CD4-positive, alpha-beta T cell (primary cell): ENCODE results near the gene INPP5D. TPM values are rescaled to one million over a fixed set of nuclear protein-coding genes. Genes with fewer than 3 reads are reported as not detected.

ENCODE experiments used
- ATAC-seq: fragments of 200-7000 bp; cut with Tn5 transposase; one replicate; pipeline ENCODE4 v1.10.0; 2022; ENCODE audit warnings: mild to moderate bottlenecking; ENCODE audit not compliant: poor library complexity
- CTCF ChIA-PET: fragments of 350-600 bp; sonication (Branson Sonifier 250); formaldehyde crosslinking; loops from one replicate; lab custom pipeline; 2021; ENCODE audit warnings: antibody characterized with exemption, inconsistent platforms; lab: Charles Lee
- POLR2A ChIA-PET: fragments of 350-600 bp; sonication (Branson Sonifier 250); formaldehyde crosslinking; loops from one replicate; lab custom pipeline; 2021; ENCODE audit warnings: antibody characterized with exemption, inconsistent platforms; lab: Charles Lee
- DNase-seq, 14 experiments: peaks; one replicate each; pipeline ENCODE4 v3.0.0-alpha.2; 2013 to 2020; ENCODE audit warnings: mixed read lengths in 2 of 14
- H3K27ac ChIP-seq, 2 donors: one replicate each; pipeline versions ENCODE4 v1.5.1 to v1.7.0; 2013; ENCODE audit warnings: low read length in 2 of 2, low read depth in 1 of 2, mild to moderate bottlenecking in 1 of 2
- H3K27me3 ChIP-seq, 2 experiments: 1 replicate in 1 of 2; 2 replicates in 1 of 2; pipeline versions ENCODE4 v1.6.1 to v1.7.0; 2013; ENCODE audit warnings: low read length in 2 of 2, control low read depth in 1 of 2, mild to moderate bottlenecking in 1 of 2, moderate library complexity in 1 of 2; ENCODE audit not compliant: insufficient read depth in 2 of 2, control insufficient read depth in 1 of 2
- H3K36me3 ChIP-seq: one replicate; pipeline ENCODE4 v1.6.1; 2013; ENCODE audit warnings: low read length, control low read depth; ENCODE audit not compliant: insufficient read depth
- H3K4me1 ChIP-seq: one replicate; pipeline ENCODE4 v1.6.1; 2013; ENCODE audit warnings: low read length, control low read depth; ENCODE audit not compliant: insufficient read depth
- H3K4me3 ChIP-seq: one replicate; pipeline ENCODE4 v1.5.1; 2013; ENCODE audit warnings: mild to moderate bottlenecking, low read length, moderate library complexity
- H3K9me3 ChIP-seq, 2 experiments: 1 replicate in 1 of 2; 2 replicates in 1 of 2; pipeline versions ENCODE4 v1.6.1 to v1.7.0; 2013; ENCODE audit warnings: low read length in 2 of 2, mild to moderate bottlenecking in 2 of 2, control low read depth in 1 of 2, moderate library complexity in 1 of 2; ENCODE audit not compliant: control insufficient read depth in 1 of 2, insufficient read depth in 1 of 2
- H3K27ac Mint-ChIP-seq: one replicate; pipeline ENCODE4 v1.8.0; 2020; ENCODE audit warnings: mixed read lengths
- H3K27me3 Mint-ChIP-seq: one replicate; pipeline ENCODE4 v1.8.0; 2021; ENCODE audit warnings: mixed read lengths
- H3K36me3 Mint-ChIP-seq: one replicate; pipeline ENCODE4 v1.8.0; 2021; ENCODE audit warnings: low read depth, mixed read lengths
- H3K4me1 Mint-ChIP-seq: one replicate; pipeline ENCODE4 v1.8.0; 2021; ENCODE audit warnings: low read depth, mixed read lengths
- H3K4me3 Mint-ChIP-seq: one replicate; pipeline ENCODE4 v1.8.0; 2020; ENCODE audit warnings: mild to moderate bottlenecking, mixed read lengths
- H3K9me3 Mint-ChIP-seq: one replicate; pipeline ENCODE4 v1.8.0; 2020; ENCODE audit warnings: mixed read lengths
- CTCF ChIP-seq: fragments of 200-600 bp; IDR thresholded peaks from one replicate; pipeline ENCODE4 v1.8.0; 2022; ENCODE audit warnings: antibody characterized with exemption, mild to moderate bottlenecking
- intact Hi-C, 2 experiments: fragments of 100-400 bp; cut with DNase I in 1 of 2; cut with micrococcal nuclease in 1 of 2; formaldehyde crosslinking; loops; one replicate each; pipeline versions ENCODE4 v1.15.1 to v1.9.0; 2023 to 2025; cut with DNase I, micrococcal nuclease
- total RNA-seq, 174 experiments: library from RNA in 2 of 174; stranded (reverse) in 2 of 174; gene quantifications; one replicate each; pipeline ENCODE4 v1.2.3 and lab custom pipeline; 2021 to 2026

INPP5D gene
- total RNA-seq, 2 experiments from 2014 or later, result 141 to 154 TPM

DNA sequence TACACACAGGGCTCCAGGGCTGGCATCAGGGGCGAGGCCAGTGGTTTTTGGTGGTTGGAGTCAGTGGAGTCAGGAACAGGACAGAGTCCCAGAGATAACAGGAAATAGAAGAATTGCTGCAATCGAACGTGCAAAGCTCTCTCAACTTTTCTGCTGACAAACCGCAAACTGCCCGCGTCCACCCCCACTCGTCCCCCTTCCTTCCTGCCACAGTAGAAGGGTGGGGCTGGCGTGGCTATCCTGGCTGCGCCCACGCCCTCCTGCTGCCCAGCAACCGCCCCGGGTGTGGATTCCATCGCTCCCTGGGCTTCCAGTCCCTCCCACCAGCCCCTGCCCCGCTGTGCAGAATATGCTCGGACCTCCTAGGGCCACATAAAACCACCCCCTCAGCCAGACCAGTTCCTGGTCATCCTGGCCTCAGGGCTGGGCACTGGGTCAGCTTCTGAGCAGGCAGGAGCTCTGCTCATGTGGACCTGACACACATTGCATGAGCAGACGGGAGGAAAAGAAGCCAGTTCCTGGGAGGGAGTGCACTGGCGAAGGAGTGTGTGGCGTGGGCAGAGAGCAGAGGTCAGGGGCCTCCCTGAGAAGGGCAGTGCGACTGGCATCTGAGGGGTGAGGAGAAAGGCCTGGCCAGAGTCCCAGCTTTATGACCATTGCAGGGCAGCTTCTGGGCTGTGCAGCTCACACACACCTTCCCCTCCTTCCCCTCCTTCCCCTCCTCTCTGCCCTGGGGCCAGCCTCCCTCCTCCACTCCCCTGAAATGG, 105.9 kb downstream of the INPP5D start:
- peak; percentile 41 for ATAC-seq
- Mint-ChIP-seq H3K4me3 (no peak overlapping the region), H3K36me3 (peaks cover 51% of the 10 kb centered on the region), H3K27me3 (no peaks in the 10 kb centered on the region), H3K4me1 (no peaks in the 10 kb centered on the region), H3K27ac (no peak overlapping the region), H3K9me3 (no peaks in the 10 kb centered on the region)
- intact Hi-C loops, result no loop called here
- H3K9me3 ChIP-seq, result no peaks in the 10 kb centered on the region
- peak in 8 of 14 experiments; percentile 7 to 72 (median 25) for DNase-seq
- no peak for TF ChIP-seq CTCF
- POLR2A ChIA-PET, result interaction anchor here (1.1 kb wide), 1 partner anchor 86 kb away, joined by 3 read pairs; the partner anchor contains the start of gene ATG16L1
- no peak overlapping the region for H3K4me3 ChIP-seq
- CTCF ChIA-PET, result no interaction called here
- peaks cover 33% of the 10 kb centered on the region for H3K4me1 ChIP-seq
- peaks cover 94% of the 10 kb centered on the region for H3K36me3 ChIP-seq
- H3K27ac ChIP-seq, result peak overlapping the region in 1 of 2 donors; percentile 52
- H3K27me3 ChIP-seq, result no peaks in the 10 kb centered on the region

DNA sequence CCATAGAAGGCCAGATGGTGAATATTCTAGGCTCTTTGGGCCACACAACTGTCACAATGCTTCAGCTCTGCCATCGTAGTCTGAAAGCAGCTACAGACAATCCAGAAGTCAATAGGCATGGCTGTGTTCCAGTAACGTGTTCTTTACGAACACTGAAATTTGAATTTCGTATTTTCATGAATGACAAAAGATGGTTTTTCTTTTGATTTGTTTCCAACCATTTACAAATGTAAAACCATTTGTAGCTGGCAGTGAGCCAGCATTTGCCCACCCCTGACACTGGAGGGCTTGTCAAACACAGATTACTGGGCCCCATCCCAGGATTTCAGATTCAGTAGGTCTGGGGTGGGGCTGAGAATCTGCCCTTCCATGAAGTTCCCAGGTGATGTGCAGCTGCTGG, 108.3 kb downstream of the INPP5D start:
- POLR2A ChIA-PET, result interaction anchor here (0.6 kb wide), 1 partner anchor 191 kb away, joined by 3 read pairs; no protein-coding TSS in a partner anchor
- DNase-seq (no peak), ATAC-seq (no peak)
- no peak for TF ChIP-seq CTCF
- Mint-ChIP-seq H3K27me3 (no peaks in the 10 kb centered on the region), H3K9me3 (no peaks in the 10 kb centered on the region), H3K4me3 (no peak overlapping the region), H3K27ac (no peak overlapping the region), H3K36me3 (peaks cover 61% of the 10 kb centered on the region), H3K4me1 (no peaks in the 10 kb centered on the region)
- Histone ChIP-seq H3K36me3 (peaks cover 90% of the 10 kb centered on the region), H3K4me3 (no peak overlapping the region), H3K27ac (no peak overlapping the region), H3K27me3 (no peaks in the 10 kb centered on the region), H3K9me3 (no peaks in the 10 kb centered on the region), H3K4me1 (peaks cover 32% of the 10 kb centered on the region)
- intact Hi-C loops, result no loop called here
- CTCF ChIA-PET, result no interaction called here

- DNase-seq (no peak), ATAC-seq (no peak)
- Mint-ChIP-seq H3K36me3 (peaks cover 61% of the 10 kb centered on the region), H3K27me3 (no peaks in the 10 kb centered on the region), H3K4me3 (no peak overlapping the region), H3K9me3 (no peaks in the 10 kb centered on the region), H3K4me1 (no peaks in the 10 kb centered on the region), H3K27ac (peak overlapping the region; percentile 24)
- intact Hi-C loops, result no loop called here
- Histone ChIP-seq H3K36me3 (peaks cover 90% of the 10 kb centered on the region), H3K27ac (no peak overlapping the region), H3K27me3 (no peaks in the 10 kb centered on the region), H3K4me1 (peaks cover 28% of the 10 kb centered on the region), H3K9me3 (no peaks in the 10 kb centered on the region), H3K4me3 (no peak overlapping the region)
- no peak for TF ChIP-seq CTCF
- ChIA-PET CTCF (no interaction called here), POLR2A (interaction anchor here (0.6 kb wide), 1 partner anchor 191 kb away, joined by 3 read pairs; no protein-coding TSS in a partner anchor)
Observed at GRCh38 chr2:233168919-233169318, 108.8 kb downstream of the INPP5D start.
